Endometrial microvascular endothelial cells (primary cell): ENCODE results near the gene NIFK. TPM values are rescaled to one million over a fixed set of nuclear protein-coding genes. Genes with fewer than 3 reads are reported as not detected.

Experiments used
- in situ Hi-C: cut with HindIII; loops from 2 replicates; pipeline ENCODE4 v1.10.0; 2017; ENCODE audit warnings: low sequenced_read_pairs, low pct_unique_long_range_greater_than_20kb; ENCODE audit errors: inconsistent ontology term
- total RNA-seq: library from RNA; depleted of rRNA; stranded (reverse); fragments of >200 nt; gene quantifications from one replicate; pipeline ENCODE4 v1.2.3, GENCODE V29; 2015; ENCODE audit errors: inconsistent ontology term

NIFK gene
- total RNA-seq = 48.6 TPM

DNA sequence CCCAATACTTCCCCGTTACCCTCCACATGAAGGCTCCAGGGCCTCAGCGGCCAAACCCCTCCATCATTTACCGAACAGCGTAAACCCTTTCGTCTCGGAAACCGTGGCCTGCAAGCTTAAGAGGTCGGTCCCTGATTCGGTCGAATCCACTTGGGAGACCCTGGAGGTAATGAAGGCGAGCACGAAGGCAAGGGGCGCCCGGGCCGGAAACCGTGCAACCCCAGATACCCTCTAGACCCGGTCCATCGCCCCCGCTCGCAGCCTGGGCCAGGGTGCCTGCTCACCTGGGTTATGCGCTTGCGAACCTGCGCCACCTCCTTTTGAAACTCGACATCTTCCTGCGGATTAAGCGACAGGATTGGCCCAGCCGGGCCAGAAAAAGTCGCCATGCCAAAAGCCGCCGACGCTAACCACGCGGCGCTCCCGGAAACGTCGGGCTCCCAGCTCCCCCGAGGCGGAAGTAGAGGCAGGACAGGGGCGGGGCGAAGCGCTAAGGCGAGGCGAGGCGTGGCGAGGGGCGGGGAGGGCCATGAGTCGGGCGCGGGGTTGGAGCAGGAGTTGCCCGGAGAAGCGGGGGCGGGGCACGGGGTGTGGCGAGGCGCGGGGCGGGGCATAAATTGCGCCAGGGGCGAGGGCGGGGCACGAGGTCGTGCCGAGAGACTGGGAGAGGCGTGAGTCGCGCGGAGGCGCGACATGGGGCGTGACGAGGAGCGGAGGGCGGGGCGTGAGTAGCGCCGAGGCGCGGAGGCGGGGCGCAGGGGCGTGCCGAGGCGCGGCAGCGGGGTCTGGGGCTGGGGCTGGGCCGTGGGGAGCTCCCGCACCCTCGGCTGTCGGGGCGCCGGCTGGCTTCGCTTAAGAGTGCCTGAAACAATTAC, at the start of gene NIFK:
Gene NIFK, minus strand, starts transcription at position 414 of the 875 bp plus-strand sequence. Its CDS starts 25 bp downstream, at position 389.
- in situ Hi-C loops = no loop called here

DNA sequence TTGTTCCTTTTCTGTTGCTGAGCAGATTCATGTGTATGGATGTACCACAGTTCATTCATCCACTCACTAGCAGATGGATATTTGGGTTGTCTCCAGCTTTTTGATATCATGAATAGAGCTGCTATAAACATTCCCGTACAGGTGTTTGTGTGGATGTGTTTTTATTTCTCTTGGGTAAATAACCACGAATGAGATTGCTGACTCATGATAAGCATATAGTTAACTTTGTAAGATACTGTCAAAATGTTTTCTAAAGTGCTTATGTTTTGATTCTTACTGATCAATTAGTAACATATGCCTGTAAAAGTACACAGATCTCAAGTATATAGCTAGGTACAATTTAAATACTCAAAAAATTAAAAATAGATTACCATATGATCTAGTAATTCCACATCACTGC, 46.5 kb upstream of the NIFK start:
- in situ Hi-C loops = no loop called here

DNA sequence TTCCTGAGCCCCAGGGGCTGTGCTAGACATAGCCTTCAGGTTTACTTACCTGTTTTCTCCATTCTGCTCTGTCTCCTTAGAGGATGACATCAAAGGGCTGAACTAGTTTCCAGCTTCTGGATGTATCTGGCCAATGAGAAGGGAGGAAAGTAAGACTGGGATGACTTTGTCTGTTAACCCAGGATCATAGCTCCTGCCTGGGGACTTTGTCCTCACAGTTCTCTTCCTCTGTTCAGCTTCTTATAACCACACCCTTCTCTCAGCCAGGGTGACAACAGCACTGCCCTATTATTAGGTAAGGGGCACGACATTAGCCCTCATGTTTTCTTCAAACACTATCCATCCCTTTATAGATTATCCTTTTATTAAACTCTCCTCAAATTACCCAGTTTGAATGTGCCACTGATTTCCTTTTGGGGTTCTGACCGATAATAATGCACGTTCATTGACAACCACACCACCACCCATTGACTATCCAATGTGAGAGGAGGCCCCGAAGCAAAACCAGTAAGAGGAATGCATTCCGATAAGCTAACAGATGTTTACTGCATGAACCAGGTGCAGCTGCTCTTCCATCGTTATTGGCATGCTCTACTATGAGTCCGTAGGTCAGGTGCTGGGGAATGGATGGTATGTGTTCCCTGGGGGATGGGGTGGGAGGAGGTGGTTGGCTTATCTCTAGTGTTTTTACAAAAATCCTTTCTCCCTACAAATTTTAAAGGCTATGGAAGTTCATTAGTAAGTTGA, 42.2 kb upstream of the NIFK start:
- in situ Hi-C loops = no loop called here

DNA sequence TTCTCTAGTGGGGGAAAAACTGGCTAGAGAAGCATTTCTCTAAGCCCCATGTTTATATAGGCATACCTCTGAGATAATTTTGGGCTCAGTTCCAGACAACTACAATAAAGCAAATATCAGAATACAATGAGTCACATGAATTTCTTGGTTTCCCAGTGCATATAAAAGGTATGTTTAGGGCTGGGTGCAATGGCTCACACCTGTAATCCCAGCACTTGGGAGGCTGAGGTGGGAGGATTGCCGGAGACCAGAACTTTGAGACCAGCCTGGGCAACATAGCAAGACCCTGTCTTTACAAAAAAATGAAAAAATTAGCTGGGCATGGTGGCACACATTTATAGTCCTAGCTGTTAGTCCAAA, 41.0 kb upstream of the NIFK start:
- in situ Hi-C loops = no loop called here

DNA sequence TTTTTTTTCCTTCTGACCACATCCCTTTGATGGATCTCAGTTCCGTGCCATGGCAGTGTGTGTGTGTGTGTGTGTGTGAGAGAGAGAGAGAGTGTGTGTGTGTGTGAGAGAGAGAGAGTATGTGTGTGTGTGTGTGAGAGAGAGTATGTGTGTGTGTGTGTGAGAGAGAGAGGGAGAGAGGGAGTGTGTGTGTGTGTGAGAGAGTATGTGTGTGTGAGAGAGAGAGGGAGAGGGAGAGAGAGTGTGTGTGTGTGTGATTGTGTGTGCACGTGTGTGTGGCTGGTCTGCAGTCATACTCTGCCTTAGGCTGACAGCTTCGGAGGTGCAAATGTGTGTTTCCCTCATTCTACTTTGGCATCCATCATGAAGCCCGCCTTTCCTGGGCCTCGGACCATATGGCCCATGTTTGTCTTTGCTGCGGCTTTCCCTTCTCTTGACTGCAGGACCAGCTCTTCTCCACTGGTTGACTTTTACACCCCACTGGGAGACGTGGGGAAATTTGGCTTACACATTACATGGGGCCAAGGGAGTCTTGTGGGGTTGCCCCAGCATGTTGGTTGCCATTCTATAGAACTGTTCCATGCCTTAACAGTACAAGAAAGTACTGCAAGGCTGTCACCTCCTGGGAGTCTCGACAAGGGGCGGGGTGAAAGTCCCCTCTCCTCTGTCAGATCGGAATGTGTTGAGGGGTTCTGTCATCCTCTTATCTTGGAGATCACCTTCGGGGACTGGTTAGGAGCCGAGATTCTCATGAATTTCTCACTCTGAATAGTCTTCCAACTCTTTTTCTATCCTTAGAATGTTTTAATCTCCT, 40.4 kb upstream of the NIFK start:
- in situ Hi-C loops = no loop called here

DNA sequence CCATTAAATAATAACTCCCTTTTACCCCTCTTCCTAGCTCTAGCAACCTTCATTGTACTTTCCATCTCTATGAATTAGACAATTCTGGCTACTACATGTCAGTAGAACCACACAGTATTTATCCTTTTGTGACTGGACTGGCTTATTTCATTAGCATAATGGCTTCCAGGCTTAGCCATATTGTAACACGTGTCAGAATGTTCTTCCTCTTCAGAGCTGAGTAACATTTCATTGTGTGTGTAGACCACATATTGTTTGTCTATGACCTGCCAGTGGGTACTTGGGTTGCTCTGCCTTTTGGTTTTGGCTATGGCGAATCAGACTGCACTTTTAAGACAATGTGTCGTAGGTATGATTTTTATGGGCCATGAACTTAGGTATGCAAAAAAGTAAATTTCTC, 39.7 kb upstream of the NIFK start:
- in situ Hi-C loops = no loop called here

DNA sequence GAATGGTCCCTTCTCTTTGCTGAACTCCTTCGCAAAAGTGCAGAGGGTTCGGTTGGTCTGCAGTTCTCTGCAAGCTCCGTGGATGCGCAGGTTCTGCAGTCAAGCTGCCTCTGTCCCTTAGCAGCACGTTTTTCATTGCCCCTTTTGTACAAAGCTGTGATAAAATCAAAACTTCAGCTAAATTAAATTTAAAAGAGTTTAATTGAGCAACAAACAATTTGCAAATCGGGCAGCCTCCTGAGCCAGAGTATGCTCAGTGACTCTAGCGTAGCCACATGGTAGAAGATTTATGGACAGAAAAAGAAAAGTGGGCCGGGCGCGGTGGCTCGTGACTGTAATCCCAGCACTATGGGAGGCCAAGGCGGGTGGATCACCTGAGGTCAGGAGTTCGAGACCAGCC, 37.6 kb upstream of the NIFK start:
- in situ Hi-C loops = no loop called here

DNA sequence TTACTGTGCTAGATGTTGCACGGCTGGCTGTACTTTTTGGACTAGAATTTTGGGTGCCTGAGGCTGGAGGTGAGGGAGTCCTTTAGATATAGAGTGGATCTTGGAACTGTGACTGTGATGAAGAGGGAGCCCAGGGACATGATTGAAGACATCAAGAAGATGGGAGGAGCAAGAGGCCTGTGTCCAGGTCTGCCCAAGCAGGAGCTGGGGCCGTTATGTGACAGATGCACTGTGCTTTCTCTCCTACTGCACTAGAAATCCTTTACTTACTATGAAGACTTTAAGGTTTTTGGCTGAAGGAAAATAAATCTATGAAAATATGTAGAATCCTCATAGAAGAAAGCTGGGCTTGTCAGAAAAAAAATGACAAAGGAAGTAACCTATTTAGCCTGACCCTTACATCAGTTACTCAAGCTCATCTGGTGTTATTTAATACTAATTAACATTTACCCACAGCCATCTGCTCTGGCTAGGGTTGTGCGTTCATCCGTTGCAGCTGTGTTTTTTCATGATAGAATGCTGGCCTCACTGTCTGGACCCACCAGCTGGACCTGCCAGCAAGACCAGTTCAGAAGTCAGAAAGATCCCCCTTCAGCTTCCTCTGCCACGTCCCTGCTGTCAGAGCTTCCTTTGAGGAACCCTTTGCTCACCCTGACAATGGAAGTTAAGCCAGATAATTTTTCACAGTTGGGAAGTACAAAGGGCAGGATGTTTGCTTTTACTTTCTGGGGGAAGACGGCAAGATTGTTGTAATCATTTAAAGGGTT, 35.5 kb upstream of the NIFK start:
- in situ Hi-C loops = no loop called here

DNA sequence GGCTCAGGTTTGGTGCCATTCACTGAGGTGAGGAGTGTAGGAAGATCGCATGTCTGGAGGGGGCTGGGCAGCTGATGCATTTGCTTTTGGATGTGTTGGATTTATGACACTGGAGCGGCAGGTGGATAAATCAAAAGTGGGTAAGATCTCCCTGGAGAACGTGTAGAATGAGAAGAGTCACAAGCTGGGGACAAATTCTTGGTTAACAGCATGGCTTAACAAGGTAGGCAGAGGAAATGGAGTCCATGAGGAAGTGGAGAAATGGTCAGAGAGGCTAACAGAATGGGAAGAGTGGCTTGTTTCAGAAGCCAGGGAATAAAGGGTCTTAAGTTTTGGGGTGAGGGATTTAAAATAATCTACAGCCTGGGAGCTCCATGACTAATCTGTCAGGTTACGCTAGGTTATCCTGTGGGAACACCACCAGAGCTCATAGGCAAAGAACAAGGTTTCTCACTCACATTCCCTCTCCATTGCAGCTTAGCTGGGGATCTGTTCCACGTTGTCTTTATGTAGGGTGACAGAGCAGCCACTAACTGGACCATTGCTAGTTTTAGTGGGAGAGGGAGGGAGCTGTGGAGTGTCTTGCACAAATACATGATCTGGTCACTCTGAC, 31.6 kb upstream of the NIFK start:
- in situ Hi-C loops = no loop called here

DNA sequence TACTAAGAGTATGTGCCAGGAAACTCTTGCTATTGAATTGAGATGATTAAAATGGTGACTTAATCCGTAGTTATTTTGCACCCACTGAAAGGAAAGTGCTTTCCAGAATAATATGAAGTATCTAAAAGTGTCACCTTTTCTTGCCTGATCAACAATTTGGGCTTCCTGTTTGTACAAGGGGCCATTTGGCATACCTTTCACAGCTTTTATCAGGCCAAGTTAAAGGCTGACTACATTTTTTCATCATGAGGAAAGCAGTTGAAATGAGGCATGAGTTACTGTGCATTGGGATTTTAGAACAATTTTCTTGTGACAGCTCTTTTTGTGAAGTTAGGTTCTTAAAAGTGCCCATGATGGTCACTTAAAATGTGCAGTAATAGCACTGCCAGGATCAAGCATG, 29.9 kb upstream of the NIFK start:
- in situ Hi-C loops = no loop called here

DNA sequence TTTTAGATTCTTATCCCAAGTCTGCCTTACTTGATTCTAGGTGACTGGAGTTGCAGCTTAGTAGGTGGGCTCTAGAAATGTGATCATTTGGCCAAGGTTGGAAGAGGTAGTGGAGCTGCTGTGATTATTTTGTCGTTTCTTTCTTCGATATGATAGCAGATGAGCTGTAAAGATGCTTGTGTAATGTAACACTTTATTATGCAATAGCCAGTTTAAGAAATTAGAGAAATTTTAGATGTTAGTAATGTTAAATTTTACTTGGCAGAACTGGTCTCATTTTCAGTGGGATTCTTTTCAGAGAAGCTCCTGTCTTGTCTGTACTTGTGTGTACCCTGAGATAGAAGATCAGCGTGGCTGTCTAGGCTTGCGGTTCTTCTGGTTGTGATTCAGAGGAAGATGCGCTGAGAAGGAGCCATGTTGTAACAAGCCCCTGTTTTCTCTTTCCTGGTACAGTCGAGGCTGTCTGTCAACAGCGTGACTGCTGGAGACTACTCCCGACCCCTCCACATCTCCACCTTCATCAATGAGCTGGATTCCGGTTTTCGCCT, 28.1 kb upstream of the NIFK start:
- in situ Hi-C loops = no loop called here

DNA sequence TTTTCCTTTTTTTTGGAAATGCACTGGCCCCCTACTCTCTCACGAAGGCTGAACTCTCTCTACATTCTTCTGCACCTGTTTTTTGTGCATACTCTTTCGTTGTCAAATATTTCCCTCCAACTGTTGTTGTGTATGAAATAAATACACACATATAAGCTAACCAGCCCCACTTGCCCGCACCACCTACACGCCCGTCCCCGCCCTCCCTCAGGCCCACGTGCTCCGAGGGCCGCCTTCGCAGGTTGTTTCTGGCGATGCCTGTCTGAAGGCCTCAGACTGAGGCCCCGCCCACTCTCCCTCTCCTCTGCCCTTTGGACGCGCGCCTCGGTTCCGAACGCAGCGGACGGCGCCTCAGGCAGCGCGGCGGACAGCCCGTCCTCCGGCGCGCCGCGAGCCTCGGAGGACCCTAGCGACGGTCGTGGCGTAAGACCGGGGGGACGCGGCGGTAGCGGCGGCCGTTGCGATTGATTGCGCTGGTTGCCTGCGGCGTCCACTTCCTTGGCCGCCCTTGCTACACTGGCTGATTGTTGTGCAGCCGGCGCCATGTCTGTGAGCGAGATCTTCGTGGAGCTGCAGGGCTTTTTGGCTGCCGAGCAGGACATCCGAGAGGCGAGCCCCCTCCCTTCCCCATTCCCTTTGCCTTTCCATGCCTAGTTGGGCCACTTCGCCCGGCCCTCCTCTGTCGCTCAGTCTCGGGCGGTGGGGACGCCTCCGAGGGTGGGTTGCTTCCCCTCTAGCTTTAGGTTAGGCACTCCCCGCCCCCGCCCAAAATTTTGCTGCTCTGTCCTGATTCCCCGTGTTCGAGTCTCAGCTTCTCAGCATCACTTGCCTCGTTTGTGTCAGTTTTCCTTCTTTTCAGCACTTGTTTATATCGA, 18.8 kb upstream of the NIFK start, which contains the start of gene TSN:
Gene TSN, plus strand, starts transcription at position 415 of the 875 bp plus-strand sequence. Its CDS starts 129 bp downstream, at position 544.
- in situ Hi-C loops = no loop called here

DNA sequence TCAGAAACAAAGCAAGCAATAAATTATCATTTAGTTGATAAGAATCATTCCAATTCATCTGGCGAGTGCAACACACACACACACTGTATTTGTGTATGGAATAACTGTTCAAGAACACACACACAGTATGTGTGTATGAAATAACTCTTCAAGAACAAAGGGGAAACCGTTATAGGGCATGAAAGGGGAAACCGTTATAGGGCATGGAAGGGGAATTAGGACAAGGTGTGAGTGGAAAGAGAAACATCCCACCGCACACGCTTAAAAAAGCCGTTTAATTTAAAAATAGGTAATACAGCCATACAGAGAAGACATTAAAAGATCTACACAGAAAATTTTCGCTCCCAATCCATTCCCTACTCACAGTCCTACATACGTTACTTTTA, 18.2 kb upstream of the NIFK start:
- in situ Hi-C loops = no loop called here

DNA sequence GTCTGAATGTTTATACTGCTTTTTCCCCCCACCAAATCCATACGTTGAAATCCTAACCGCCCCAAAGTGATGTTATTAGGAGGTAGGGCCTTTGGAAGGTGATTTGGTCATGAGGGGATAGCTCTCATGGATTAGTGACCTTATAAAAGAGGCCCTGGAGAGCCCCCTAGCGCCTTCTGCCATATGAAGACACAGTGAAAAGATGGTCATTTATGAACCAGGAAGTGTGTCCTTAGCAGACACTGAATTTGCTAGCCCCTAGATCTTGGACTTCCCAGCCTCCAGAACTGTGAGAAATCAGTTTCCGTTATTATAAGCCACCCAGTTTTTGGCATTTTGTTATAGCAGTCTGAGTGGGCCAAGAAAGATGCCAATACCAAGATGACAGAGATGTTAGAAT, 11.5 kb upstream of the NIFK start:
- in situ Hi-C loops = no loop called here

DNA sequence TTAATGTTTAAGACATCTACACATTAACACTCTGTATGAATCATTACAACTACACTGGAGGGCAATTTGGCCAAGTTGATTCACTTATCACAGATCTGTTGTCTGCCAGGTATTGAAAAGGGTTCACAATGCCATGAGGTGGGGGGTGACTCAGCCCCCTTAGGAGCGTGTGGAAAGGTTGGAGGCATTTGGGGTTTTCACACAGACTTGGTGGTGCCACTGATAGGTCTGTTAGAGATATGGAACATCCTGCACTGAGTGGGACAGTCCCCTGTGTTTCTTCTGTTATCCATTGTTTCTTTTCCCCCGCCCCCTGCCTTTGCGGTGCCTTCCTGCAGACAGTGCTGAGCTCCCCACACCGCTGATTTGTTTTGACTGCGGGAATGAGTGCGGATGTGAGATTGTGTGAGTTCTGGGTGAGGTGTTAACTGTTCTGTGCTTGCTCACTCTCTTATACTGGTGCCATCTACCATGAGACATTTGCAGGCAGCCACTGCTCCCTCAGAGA, 9.4 kb upstream of the NIFK start:
- in situ Hi-C loops = no loop called here

DNA sequence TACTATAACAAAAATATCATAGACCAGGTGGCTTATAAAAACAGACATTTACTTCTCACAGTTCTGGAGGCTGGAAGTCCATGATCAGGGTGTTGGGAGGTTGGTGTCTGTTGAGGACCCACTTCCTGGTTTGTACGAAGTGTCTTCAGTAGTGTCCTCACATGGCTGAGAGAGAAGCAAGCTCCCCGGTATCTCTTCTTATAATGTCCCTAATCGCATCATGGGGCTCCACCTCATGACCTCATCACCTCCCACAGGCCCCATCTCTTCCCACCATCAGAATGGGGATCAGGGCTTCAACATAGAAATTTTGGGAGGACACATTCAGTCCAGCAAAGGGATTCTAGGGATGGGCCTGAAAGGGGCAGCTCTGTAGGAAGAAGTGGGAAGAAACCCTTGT, 4.8 kb upstream of the NIFK start:
- in situ Hi-C loops = no loop called here

DNA sequence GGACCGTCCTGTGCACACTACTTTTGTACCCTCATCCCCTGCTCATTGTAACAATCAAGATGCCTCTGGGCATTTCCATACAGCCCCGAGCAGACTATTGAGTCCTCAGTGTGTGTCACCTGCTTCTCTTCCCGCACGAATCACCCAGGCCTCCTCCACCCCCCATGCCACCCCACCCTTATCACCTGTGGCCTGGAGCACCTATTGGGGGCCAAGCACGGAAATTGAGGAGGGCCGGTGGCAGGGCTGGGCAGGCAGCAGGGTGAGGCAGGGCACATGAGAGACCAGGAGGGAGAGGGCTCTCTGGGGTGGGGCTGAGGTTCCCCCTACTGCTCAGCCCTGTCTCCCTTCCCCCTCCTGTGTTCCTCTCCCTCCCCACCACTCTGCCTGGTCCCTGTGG, 4.3 kb upstream of the NIFK start:
- in situ Hi-C loops = no loop called here
